NCI-H2196 (cell line): ENCODE results near the gene PPP1R16B.

Source experiments
- DNase-seq: peaks from one replicate; lab custom pipeline; 2025; ENCODE audit not compliant: unreplicated experiment; lab: John Stamatoyannopoulos, UW

The PPP1R16B gene

DNA sequence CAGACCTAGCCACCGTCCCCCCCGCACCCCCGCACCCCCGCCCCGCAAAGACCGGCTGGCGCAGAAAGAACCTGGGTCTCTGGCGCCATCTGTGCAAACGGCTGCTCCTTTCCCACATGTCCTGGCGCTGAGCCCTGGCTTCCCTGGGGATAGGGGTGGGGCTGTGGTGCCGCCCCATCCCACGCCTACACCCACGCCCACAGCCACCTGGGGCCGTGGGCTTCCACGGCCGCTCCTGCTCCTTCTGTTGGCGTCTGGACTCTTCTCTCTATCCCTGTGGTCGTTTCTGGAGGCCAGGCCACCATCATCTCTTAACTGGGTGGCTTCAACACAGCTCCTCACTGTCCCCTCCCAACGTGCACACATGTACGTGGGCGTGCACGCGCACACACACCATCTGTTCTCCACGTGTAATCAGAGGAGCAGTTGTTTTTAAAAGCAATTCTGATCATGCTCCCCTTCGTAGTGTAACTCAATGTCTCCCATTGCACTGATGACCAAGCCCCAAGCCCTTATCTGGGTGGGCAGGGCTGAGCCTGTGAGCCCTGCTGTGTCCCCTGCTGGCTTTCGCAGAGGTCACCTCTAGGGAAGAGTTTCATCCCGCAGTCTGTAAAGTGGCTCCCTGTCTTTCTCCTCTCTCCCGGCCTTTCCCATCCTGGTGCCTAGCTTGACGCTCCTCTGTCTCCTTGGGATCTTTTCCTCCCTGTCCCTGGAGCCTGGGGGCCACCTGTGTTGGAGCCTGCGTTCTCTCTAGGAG lies 88.8 kb downstream of the PPP1R16B start:
- DNase-seq, result peak; percentile 80

DNA sequence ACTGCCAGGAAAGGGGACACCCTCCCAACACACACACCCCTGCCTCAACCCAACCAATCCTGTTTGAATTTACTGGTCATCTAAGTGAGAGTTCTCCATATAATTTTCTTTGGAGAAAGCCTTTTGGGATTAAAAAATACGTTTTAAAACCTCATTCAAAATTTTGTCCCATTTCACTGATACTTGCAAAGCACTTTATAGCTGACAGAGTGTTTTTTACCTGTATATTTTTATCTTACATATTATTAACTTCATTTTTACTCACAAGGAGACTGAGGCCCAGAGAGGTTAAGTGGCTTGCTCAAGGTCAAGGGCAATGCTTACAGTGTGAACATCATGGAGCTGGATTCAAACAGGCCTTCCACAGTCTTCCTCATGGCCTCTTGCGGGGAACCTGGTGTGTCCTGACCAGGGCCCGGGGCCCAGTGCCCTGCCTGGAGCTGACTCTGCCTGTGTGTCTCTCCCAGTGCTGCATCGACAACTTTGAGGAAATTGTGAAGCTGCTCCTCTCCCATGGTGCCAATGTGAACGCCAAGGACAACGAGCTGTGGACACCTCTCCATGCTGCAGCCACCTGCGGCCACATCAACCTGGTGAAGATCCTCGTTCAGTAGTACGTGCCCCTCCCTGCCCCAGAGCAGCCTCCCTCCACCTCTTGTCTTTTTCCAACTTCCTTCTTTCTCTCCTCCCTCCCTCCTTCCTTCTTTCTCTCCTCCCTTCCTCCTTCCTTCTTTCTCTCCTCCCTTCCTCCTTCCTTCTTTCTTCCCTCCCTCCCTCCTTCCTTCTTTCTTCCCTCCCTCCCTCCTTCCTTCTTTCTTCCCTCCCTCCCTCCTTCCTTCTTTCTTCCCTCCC lies 89.8 kb downstream of the PPP1R16B start:
- DNase-seq, result no peak

DNA sequence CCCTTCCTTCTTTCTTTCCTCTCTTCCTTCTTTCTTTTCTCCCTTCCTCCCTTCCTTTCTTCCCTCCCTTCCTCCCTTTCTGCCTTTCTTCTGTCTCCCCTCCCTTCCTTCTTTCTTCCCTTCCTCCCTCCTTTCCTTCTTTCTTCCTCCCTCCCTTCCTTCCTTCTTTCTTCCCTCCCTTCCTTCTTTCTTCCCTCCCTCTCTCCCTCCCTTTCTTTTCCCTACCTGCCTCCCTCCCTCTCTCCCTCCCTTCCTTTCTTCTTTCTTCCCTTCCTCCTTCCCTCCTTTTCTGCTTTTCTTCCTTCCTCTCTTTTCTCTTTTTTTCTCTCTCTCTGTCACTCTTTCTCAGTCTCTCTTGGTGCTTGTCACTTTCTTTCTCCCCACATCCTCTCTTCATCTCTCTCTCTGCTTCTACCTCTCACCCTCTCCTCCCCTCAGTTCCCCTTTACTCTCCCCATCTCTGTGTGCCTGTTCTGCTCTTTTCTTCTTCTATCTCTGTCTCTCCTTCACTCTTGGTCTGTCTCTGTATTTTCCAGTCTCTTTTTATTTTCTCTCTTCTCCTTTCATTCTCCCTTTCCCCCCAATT lies 90.6 kb downstream of the PPP1R16B start:
- DNase-seq, result no peak

DNA sequence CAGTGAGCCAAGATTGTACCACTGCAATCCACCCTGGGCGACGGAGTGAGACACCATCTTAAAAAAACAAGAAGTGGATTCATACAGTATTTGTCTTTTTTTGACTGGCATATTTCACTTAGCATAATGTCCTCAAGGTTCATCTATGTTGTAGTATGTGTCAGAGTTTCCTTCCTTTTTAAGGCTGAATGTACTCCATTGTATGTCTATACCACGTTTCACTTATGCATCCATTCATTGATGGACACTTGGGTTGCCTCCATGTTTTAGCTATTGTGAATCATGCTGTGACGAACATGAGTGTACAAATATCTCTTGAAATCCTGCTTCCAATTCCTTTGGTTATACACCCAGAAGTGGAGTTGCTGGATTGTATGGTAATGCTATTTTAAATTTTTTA lies 91.8 kb downstream of the PPP1R16B start:
- DNase-seq, result no peak

DNA sequence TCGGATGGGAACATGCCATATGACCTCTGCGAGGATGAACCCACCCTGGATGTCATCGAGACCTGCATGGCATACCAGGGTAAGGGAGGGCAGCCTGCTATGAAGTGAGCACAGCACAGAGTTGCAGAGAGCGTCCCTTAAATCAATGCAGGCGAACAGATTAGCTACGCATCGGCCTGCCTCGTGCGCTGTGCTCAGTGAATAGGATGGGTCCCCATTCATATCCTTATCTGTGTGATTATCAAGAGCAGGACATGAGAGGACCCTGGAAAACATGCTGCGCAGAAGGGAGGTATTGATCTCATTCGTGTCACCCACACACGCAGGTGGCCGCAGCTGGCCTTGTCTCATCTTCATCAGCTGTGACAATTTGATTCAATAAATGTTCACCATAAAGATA lies 95.1 kb downstream of the PPP1R16B start:
- no peak for DNase-seq

DNA sequence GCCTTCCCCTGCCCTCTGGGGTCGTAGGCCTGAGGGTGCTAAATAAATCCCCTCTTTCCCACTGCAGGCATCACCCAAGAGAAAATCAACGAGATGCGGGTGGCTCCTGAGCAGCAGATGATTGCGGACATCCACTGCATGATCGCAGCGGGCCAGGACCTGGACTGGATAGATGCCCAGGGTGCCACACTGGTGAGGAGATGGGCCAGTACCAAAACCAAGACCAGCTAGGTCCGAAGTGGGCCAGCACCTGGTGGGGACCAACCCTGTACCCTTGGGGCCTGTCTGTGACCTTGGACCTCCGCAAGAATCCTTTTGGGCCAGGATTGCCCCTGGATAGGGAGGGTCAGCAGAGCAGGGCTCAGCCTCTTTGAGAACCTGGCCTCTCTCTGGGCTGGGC lies 97.1 kb downstream of the PPP1R16B start:
- DNase-seq, result no peak

DNA sequence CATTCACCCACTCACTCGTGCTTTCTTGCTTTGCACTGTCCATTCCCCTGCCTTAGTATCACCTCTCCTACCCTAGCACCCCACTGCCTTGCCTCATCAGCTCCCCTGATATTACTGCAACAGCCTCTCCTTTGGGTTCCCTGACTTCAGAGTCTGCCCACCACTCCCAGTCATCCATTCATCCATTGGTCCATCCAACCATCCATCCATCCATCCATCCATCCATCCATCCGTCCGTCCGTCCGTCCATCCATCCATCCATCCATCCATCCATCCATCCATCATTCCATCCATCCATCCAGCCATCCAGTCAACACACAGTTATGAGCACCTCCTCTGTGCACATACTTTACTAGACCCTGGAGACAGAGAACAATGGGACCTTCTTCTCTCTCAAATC lies 97.8 kb downstream of the PPP1R16B start:
- no peak for DNase-seq

DNA sequence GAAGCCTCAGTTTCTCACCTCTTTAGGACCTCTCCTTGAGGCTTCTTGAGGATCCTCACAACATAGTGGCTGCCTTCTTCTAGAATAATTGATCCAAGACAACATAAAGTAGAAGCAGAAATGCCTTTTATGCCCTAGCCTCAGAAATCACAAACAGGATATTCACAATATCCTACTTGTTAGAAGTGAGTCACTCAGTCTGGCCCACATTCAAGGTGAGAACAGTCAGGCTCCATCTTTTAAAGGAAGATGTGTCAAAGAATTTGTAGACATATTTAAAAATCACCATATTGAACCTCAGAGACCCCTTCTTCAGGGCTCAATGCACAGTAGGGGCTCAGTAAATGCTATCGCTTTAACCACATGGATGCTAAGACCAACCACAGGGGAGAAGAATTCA lies 99.9 kb downstream of the PPP1R16B start:
- DNase-seq, result no peak

DNA sequence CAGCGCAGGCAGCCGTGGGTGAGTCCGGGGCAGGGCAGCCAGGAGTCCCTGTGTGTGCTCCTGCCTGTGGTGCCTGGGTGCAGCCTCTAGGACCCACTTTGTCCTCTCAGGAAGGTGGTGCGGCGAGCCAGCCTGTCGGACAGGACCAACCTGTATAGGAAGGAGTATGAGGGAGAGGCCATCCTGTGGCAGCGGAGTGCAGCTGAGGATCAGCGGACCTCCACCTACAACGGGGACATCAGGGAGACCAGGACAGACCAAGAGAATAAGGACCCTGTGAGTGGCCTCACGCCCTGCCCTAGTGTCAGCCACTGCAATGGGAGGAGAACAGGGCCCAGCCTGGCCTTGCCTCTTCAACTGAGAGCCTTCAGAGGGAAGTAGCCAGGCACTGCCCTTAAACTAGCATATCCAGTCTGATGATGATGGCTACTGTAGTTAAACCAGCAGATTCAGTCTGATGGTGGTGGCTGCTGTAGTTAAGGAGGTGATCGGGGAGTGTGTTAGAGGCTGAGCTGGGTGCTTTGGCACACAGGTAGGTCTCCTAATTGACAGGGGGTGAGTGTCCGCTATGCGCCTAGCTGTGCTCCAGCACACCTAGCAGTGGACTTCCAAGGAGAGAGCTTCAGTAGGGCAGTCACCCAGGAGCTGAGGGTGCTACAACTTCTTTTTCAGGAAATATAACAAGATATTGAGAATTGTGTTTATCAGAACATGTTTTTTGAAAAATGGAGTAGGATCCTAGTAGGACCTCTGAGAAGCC lies 102.6 kb downstream of the PPP1R16B start:
- no peak for DNase-seq

DNA sequence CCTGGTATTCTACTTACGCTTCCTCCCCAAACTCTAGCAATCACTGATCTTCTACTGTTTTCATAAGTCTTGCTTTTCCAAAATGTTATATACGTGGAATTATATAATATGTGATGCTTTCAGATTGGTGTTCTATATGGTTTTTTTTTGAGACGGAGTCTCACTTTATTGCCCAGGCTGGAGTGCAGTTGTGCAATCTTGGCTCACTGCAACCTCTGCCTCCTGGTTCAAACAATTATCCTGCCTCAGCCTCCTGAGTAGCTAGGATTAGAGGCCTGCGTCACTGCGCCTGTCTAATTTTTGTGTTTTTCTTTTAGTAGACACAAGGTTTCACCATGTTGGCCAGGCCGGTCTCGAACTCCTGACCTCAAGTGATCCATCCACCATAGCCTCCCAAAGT lies 109.9 kb downstream of the PPP1R16B start:
- DNase-seq, result no peak

DNA sequence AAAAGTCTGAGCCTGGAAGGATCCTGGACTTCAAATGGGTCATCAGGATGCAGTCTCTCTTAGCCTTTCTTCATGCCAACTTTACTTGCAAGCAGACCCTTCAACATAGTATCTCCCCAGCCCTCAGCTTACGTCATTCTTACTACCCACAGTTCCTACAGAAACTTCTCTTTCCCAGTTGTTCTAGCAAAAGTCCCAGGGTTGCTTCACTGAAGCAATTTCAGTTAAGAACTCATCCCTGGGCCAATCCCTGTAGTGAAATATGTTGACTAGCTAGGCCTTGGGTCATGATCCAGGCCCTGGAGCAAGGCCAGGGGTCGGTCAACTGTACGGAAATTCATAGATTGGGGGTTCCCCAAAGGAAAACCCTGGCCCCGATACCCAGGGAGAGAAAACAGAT lies 112.2 kb downstream of the PPP1R16B start:
- DNase-seq, result no peak

DNA sequence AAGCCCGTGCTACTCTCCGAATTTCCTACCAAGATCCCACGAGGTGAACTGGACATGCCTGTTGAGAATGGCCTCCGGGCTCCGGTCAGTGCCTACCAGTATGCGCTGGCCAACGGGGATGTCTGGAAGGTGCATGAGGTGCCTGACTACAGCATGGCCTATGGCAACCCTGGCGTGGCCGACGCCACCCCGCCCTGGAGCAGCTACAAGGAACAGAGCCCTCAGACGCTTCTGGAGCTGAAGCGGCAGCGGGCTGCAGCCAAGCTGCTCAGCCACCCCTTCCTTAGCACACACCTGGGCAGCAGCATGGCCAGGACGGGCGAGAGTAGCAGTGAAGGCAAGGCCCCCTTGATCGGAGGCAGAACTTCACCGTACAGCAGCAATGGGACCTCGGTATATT lies 112.7 kb downstream of the PPP1R16B start:
- DNase-seq, result no peak

DNA sequence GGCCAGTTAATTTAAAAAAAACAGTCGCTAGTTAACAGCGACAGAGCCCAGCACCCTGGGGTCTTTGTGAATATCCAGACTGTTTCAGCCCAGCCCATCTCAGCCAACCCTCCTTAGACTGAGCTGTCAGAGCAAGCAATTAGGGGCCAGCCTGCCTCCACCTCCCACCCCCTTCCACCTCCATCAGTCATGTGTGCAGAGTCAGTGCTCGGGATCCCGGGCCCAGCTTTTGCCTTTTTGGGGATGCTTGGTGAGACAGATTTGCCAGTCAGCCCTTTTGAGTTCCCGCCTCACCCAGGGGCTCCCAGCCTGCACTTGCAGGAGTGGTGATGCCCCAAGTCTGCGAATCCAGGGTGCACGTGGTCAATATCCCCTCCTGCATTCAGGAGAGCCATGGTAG lies 114.2 kb downstream of the PPP1R16B start:
- no peak for DNase-seq

DNA sequence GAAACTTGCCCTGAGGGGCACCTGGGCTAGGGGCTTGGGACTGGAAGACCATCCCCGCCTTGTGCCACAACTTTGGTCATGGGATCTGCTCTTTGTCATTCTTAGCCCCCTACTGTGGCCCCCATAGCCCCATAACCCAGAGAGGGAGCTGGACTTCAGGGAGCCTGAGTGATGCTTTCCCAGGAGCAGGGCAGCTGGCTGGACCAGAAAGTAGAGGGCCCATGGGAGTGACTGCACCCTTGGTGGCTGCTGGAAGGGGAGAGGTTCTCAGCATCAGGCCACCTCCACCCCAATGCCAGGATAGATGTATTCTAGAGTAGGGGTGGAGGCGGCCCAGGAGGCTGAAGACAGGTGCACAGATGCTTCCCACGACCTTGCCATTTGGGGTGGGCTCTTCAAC lies 114.9 kb downstream of the PPP1R16B start:
- DNase-seq, result no peak

DNA sequence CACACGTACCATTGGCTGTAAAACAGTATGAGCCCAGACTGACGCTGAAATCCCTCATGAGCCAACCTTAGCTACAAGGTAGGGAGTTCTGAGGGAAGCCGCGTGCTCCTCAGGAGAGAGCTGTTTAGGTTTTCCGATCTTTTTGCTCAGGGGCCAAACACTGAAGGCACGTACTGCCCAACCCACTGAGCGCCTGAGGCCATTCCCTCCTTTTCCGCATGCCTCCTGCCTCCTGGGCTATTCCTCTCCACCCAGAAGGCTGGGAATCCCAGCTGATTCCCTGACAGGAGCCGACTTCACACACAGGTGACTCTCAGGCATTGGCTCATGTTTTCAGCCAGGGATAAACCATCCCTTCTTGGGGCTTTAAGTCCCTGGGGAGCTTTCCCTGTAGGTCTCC lies 115.4 kb downstream of the PPP1R16B start:
- no peak for DNase-seq

DNA sequence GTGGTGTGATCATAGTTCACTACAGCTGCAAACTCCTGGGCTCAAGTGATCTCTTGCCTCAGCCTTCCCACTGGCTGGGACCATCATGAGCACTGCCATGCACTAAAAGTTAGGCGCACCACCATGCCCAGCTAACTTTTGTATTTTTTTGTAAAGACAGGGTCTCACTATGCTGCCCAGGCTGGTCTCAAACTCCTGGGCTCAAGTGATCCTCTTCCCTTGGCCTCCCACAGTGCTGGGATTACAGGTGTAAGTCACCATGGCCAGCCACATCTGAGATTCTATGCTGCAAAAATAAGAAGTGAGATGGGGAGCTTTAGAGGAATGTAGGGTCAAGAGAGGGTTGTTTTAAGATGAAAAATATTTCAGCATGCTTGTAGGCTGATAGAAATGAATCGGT lies 119.2 kb downstream of the PPP1R16B start:
- no peak for DNase-seq

DNA sequence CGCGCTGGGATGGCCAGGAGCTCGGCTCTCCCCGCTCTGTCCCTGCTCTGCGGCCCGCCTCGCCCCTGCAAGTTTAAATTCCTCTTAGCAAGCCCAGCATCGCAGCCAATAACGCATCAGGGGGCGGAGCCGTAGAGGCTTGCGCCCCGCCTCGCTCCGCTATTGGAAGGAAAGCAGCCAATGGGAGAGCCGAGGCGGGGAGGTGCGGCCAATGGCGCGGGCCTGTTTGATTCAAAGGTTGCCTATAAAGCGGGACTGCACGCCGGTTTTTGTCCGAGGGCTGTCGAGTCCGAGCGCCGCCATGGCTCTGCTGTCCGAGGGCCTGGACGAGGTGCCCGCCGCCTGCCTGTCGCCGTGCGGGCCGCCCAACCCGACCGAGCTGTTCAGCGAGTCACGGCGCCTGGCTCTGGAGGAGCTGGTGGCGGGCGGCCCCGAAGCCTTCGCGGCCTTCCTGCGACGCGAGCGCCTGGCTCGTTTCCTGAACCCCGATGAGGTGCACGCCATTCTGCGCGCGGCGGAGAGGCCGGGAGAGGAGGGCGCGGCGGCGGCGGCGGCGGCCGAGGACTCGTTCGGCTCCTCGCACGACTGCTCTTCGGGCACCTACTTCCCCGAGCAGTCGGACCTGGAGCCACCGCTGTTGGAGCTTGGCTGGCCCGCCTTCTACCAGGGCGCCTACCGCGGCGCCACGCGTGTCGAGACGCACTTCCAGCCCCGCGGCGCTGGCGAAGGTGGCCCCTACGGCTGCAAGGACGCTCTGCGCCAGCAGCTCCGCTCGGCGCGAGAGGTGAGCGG lies 120.8 kb downstream of the PPP1R16B start, which contains the start of gene FAM83D:
FAM83D (plus strand) TSS at position 276 of the 792 bp plus-strand sequence; CDS start at position 302, 26 bp downstream.
- DNase-seq, result peak; percentile 99

DNA sequence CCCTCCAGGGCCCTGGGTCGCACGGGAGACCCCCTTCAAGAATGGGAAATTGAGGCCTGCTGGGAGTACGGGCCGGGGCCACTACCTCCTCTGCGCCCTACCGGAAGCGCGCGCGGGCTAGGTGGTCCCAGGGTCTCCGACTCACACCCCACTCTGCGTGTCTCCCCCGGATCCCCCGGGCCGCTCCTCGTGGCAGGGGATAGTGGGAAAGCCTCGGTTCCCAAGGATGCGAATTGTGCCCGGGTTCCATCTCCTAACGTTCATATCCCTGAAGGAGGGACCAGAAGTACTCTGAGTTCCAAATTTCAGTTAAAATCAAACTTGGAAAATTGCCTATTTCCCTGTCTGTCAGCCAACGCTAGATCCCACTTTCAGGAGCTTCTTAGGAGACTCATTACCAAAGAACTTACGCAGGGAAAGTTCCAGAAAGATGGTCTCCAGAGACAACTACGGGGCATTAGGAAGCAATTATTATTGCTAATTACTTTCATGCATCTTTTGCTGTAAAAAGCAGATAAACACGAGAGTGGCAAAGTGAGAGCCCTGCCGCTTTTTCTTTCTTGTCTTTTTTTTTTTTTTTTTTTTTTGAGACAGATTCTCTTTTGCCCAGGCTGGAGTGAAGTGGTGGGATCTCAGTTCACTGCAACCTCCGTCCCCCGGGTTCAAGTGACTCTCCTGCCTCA lies 121.6 kb downstream of the PPP1R16B start:
- DNase-seq, result no peak

DNA sequence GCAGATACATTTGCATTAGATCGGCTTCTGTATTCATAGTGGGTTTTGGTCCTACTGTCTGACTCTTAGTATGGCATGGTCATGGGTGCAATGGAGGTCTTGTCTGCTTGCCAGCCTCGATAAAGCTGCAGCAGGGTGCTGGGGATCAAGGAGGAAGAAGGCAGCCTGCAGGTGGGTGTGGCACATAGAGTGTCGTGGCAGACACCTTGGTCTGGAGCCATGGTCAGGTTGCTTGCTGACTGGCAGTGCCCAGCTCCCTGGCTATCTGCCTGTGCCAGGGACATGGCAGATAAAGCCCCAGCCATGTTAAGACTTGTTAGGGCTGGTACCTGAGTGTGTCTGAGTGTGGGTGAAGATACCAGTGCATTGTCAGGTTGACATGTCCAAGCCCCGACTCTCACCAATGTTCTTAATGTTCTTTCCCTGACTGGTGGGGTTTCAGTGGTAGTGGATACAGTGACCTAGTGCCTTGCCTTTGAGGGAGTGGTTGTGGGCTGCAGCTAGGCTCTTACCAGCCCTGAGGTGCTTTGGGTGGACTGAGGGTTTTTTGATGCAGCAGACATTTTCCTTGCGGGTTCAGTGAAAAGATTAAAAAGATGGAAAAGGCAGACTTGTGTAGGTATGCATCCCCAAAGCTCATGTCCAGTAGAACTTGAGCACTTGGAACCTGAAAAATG lies 122.5 kb downstream of the PPP1R16B start:
- DNase-seq, result no peak
